ENCODE measurements around the gene CMKLR1.

The CMKLR1 gene

GRCh38 chr12:108364879-108365278, 25.8 kb upstream of the CMKLR1 start:
- Histone ChIP-seq H2AFZ (ENCODE audit: low read length) (no peak overlapping the region), H3F3A (ENCODE audit: insufficient read depth, low read length) (no peaks in the 10 kb centered on the region), H3K9me2 (ENCODE audit: low read depth, low read length) (no peaks in the 10 kb centered on the region), H4K20me1 (ENCODE audit: insufficient read depth, low read length) (no peaks in the 10 kb centered on the region), H3K79me2 (ENCODE audit: insufficient read depth, low read length) (no peaks in the 10 kb centered on the region), H3K36me3 (ENCODE audit: insufficient read depth, low read length) (no peaks in the 10 kb centered on the region), H3K9me3 (ENCODE audit: low read length) (no peaks in the 10 kb centered on the region), H3K9ac (ENCODE audit: low read length) (no peak overlapping the region), H3K27ac (ENCODE audit: low read depth, low read length, poor library complexity, severe bottlenecking) (no peak overlapping the region), H3K4me3 (ENCODE audit: low read depth, low read length, poor library complexity, severe bottlenecking) (no peak overlapping the region), H3K4me2 (ENCODE audit: low read length) (no peak overlapping the region), H3K4me1 (ENCODE audit: insufficient read depth, low read length, severe bottlenecking) (no peaks in the 10 kb centered on the region), H3K27me3 (ENCODE audit: insufficient read depth, low read length) (no peaks in the 10 kb centered on the region)
- TF ChIP-seq EZH2 (IDR thresholded peaks at IDR 0.05; ENCODE audit: borderline replicate concordance, low read length) (no peak), CTCF (IDR thresholded peaks at IDR 0.05; ENCODE audit: low read length) (no peak)

- Histone ChIP-seq H3K36me3 (ENCODE audit: insufficient read depth, low read length) (no peaks in the 10 kb centered on the region), H3K4me3 (ENCODE audit: low read depth, low read length, poor library complexity, severe bottlenecking) (no peak overlapping the region), H3K79me2 (ENCODE audit: insufficient read depth, low read length) (no peaks in the 10 kb centered on the region), H3K27ac (ENCODE audit: low read depth, low read length, poor library complexity, severe bottlenecking) (no peak overlapping the region), H3F3A (ENCODE audit: insufficient read depth, low read length) (no peaks in the 10 kb centered on the region), H4K20me1 (ENCODE audit: insufficient read depth, low read length) (no peaks in the 10 kb centered on the region), H3K9me2 (ENCODE audit: low read depth, low read length) (no peaks in the 10 kb centered on the region), H3K27me3 (ENCODE audit: insufficient read depth, low read length) (no peaks in the 10 kb centered on the region), H2AFZ (ENCODE audit: low read length) (no peak overlapping the region), H3K4me2 (ENCODE audit: low read length) (no peak overlapping the region), H3K4me1 (ENCODE audit: insufficient read depth, low read length, severe bottlenecking) (no peaks in the 10 kb centered on the region), H3K9me3 (ENCODE audit: low read length) (no peaks in the 10 kb centered on the region), H3K9ac (ENCODE audit: low read length) (no peak overlapping the region)
- TF ChIP-seq EZH2 (IDR thresholded peaks at IDR 0.05; ENCODE audit: borderline replicate concordance, low read length), result no peak
- TF ChIP-seq CTCF (IDR thresholded peaks at IDR 0.05; ENCODE audit: low read length), result no peak
These were observed 24.5 kb upstream of the CMKLR1 start for GRCh38 chr12:108363565-108363964.

GRCh38 chr12:108363165-108363564, 24.1 kb upstream of the CMKLR1 start:
- no peaks in the 10 kb centered on the region for H4K20me1 ChIP-seq (ENCODE audit: insufficient read depth, low read length)
- H3K4me2 ChIP-seq (ENCODE audit: low read length), result no peak overlapping the region
- no peaks in the 10 kb centered on the region for H3K79me2 ChIP-seq (ENCODE audit: insufficient read depth, low read length)
- no peaks in the 10 kb centered on the region for H3K36me3 ChIP-seq (ENCODE audit: insufficient read depth, low read length)
- no peak overlapping the region for H3K9ac ChIP-seq (ENCODE audit: low read length)
- H3K9me2 ChIP-seq (ENCODE audit: low read depth, low read length), result no peaks in the 10 kb centered on the region
- H3K4me1 ChIP-seq (ENCODE audit: insufficient read depth, low read length, severe bottlenecking), result no peaks in the 10 kb centered on the region
- no peaks in the 10 kb centered on the region for H3F3A ChIP-seq (ENCODE audit: insufficient read depth, low read length)
- H2AFZ ChIP-seq (ENCODE audit: low read length), result no peak overlapping the region
- no peaks in the 10 kb centered on the region for H3K9me3 ChIP-seq (ENCODE audit: low read length)
- TF ChIP-seq EZH2 (IDR thresholded peaks at IDR 0.05; ENCODE audit: borderline replicate concordance, low read length) (no peak), CTCF (IDR thresholded peaks at IDR 0.05; ENCODE audit: low read length) (no peak)
- H3K27me3 ChIP-seq (ENCODE audit: insufficient read depth, low read length), result no peaks in the 10 kb centered on the region
- no peak overlapping the region for H3K27ac ChIP-seq (ENCODE audit: low read depth, low read length, poor library complexity, severe bottlenecking)
- H3K4me3 ChIP-seq (ENCODE audit: low read depth, low read length, poor library complexity, severe bottlenecking), result no peak overlapping the region
